Gastroesophageal sphincter (tissue), 4 donors: ENCODE results near the gene IL1RAPL1. TPM values are rescaled to one million over a fixed set of nuclear protein-coding genes. Genes with fewer than 3 reads are reported as not detected.

Experiments
- ATAC-seq: fragments of 150-250 bp; one replicate; pipeline ENCODE4 v1.9.1; 2016; ENCODE audit warnings: mild to moderate bottlenecking, moderate library complexity
- H3K27ac ChIP-seq, 4 donors: fragments of 200-600 bp; sonication (generic) in 3 of 4; 1 replicate in 3 of 4; 2 replicates in 1 of 4; pipeline ENCODE4 v1.5.1; 2016 to 2019
- H3K27me3 ChIP-seq: fragments of 200-600 bp; sonication (generic); one replicate; pipeline ENCODE4 v1.5.1; 2019
- H3K36me3 ChIP-seq, 2 donors: fragments of 200-600 bp; sonication (generic); one replicate each; pipeline ENCODE4 v1.5.1; 2019; ENCODE audit warnings: control low read depth in 1 of 2
- H3K4me1 ChIP-seq, 3 donors: fragments of 200-600 bp; sonication (generic); 1 replicate in 2 of 3; 2 replicates in 1 of 3; pipeline ENCODE4 v1.5.1; 2016 to 2019; ENCODE audit warnings: control low read depth in 2 of 3
- H3K4me3 ChIP-seq, 2 donors: fragments of 200-600 bp; sonication (generic); one replicate each; pipeline ENCODE4 v1.5.1; 2019; ENCODE audit warnings: mild to moderate bottlenecking in 1 of 2, moderate library complexity in 1 of 2
- H3K9me3 ChIP-seq, 3 donors: fragments of 200-600 bp; sonication (generic); one replicate each; pipeline ENCODE4 v1.5.1; 2017 to 2019; ENCODE audit warnings: control low read depth in 2 of 3
- EP300 ChIP-seq: sonication (generic); formaldehyde crosslinking; IDR thresholded peaks from one replicate; pipeline ENCODE4 v1.6.1; 2017; ENCODE audit warnings: antibody characterized with exemption, mild to moderate bottlenecking
- POLR2A ChIP-seq, 2 donors: fragments of 450-650 bp; IDR thresholded peaks; one replicate each; pipeline ENCODE4 v1.6.1; 2017; ENCODE audit warnings: antibody characterized with exemption in 2 of 2, mild to moderate bottlenecking in 2 of 2, moderate library complexity in 1 of 2
- POLR2AphosphoS5 ChIP-seq: sonication (generic); formaldehyde crosslinking; IDR thresholded peaks from one replicate; pipeline ENCODE4 v1.6.1; 2017; ENCODE audit warnings: antibody characterized with exemption
- WGBS, 2 donors: methylation state at CpG; one replicate each; pipeline ENCODE4 v1.1.5; 2018; ENCODE audit warnings: low coverage in 1 of 2; 5-methylcytosine and 5-hydroxymethylcytosine counted together
- total RNA-seq, 4 donors: library from RNA; depleted of rRNA; stranded (reverse); fragments of >200 nt; gene quantifications; one replicate each; pipeline ENCODE4 v1.1.0, GENCODE V29; 2016
- TF ChIP-seq, protein P1 (sequence below), 4 experiments: fragments of 200-600 bp in 2 of 4; fragments of 450-650 bp in 2 of 4; sonication (generic) in 1 of 4; IDR thresholded peaks; one replicate each; pipeline ENCODE4 v1.5.1; 2017 to 2019; ENCODE audit warnings: antibody characterized with exemption in 4 of 4, mild to moderate bottlenecking in 2 of 4, moderate library complexity in 2 of 4

IL1RAPL1 gene
- total RNA-seq, 4 donors from 2014 or later: 0.27 to 1.6 (median 0.44) TPM

DNA sequence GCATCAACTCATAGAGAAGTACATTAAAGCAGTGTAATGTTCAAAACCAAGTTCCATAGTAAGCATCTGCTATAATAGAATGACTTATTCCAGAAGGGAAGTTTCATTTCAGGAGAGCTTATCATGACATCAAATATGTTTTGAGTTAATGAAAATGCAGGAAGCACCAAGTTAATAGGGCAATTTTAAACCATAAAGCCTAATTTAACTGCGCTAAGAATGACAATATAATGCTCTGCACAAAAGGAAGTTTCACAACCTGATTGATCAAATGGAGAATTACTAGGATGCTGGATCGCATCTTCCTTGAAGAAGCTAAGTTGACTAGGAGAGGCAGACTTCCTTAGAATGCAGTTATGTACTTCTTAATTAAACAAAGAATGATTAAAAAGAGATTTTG, 1211.2 kb downstream of the IL1RAPL1 start:
- 82 to 87% methylated on average over 2 of the region's 2 CpGs for WGBS, 2 donors
- Histone ChIP-seq H3K4me3 (no peak overlapping the region), H3K4me1 (no peaks in the 10 kb centered on the region), H3K9me3 (no peaks in the 10 kb centered on the region), H3K27ac (no peak overlapping the region), H3K27me3 (no peaks in the 10 kb centered on the region), H3K36me3 (no peaks in the 10 kb centered on the region)
- TF ChIP-seq, protein P1, sequence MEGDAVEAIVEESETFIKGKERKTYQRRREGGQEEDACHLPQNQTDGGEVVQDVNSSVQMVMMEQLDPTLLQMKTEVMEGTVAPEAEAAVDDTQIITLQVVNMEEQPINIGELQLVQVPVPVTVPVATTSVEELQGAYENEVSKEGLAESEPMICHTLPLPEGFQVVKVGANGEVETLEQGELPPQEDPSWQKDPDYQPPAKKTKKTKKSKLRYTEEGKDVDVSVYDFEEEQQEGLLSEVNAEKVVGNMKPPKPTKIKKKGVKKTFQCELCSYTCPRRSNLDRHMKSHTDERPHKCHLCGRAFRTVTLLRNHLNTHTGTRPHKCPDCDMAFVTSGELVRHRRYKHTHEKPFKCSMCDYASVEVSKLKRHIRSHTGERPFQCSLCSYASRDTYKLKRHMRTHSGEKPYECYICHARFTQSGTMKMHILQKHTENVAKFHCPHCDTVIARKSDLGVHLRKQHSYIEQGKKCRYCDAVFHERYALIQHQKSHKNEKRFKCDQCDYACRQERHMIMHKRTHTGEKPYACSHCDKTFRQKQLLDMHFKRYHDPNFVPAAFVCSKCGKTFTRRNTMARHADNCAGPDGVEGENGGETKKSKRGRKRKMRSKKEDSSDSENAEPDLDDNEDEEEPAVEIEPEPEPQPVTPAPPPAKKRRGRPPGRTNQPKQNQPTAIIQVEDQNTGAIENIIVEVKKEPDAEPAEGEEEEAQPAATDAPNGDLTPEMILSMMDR (IDR thresholded peaks at IDR 0.05): no peak
- TF ChIP-seq EP300 (no peak), POLR2A (IDR thresholded peaks at IDR 0.05) (no peak), POLR2AphosphoS5 (no peak)
- ATAC-seq: no peak

DNA sequence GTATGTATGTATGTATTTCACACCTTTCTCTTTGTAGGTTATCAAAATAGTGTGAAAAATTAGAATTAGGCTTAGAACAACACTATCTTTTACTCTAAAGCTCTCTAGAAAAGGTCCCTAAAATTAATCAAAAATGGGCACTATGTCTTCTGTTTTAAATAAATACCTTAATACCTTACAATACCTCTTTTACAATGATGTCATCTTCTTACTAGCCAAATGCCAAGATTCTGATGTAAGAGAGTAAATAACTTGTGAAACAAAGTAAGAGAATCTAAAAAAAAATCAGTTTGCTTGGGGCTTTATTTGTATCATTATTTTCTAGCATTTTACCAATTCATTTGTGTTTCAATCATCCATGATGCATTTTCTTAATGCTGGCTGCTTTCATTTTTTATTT, 1225.9 kb downstream of the IL1RAPL1 start:
- H3K27ac ChIP-seq: no peak overlapping the region
- no peaks in the 10 kb centered on the region for H3K27me3 ChIP-seq
- TF ChIP-seq EP300: no peak
- TF ChIP-seq POLR2A (IDR thresholded peaks at IDR 0.05): no peak
- TF ChIP-seq POLR2AphosphoS5: no peak
- TF ChIP-seq, protein P1 (IDR thresholded peaks at IDR 0.05): no peak
- H3K4me1 ChIP-seq: no peaks in the 10 kb centered on the region
- H3K9me3 ChIP-seq: no peaks in the 10 kb centered on the region
- H3K4me3 ChIP-seq: no peak overlapping the region
- no peaks in the 10 kb centered on the region for H3K36me3 ChIP-seq
- ATAC-seq: no peak

DNA sequence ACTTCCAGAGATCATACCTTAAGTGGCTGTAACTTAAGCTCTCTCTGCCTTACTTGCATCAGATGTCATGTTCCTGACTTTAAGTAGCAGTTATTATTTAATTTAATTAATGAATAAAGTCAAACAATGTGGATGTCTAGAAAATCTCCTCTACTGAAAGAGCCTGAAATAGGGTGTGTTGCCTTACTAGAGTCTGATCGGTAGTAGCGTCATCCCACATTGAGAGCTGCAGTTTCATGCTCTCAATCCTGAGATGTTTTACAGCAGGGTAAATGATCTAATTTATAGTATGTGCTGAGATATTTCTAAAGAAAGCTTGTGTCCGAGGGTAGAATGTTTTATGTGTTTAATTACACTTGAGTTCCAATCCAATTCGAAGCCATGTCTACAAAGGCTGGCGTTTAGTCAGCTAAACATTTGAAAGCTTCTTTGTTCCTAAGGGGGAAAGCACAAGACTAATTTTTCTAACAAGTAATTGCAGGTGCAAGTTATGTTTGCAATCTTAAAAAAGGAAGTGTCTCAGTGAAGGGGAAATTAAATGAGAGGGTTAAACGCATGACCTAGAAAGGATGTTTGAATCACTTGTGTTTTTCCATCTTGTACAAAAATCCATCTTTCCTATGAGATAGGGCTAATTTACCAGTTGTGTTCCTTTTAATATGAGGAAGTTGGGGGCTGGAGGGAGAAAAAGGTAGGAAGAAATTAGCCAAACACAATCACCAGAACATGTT, 1237.1 kb downstream of the IL1RAPL1 start:
- Histone ChIP-seq H3K36me3 (no peaks in the 10 kb centered on the region), H3K27me3 (no peaks in the 10 kb centered on the region), H3K4me1 (no peaks in the 10 kb centered on the region), H3K9me3 (no peaks in the 10 kb centered on the region), H3K4me3 (no peak overlapping the region), H3K27ac (no peak overlapping the region)
- no peak for ATAC-seq
- no peak for TF ChIP-seq EP300
- TF ChIP-seq POLR2A (IDR thresholded peaks at IDR 0.05): no peak
- TF ChIP-seq, protein P1 (IDR thresholded peaks at IDR 0.05): no peak
- no peak for TF ChIP-seq POLR2AphosphoS5
- 69 to 77% methylated on average over 5 to 6 of the region's 6 CpGs for WGBS, 2 donors

DNA sequence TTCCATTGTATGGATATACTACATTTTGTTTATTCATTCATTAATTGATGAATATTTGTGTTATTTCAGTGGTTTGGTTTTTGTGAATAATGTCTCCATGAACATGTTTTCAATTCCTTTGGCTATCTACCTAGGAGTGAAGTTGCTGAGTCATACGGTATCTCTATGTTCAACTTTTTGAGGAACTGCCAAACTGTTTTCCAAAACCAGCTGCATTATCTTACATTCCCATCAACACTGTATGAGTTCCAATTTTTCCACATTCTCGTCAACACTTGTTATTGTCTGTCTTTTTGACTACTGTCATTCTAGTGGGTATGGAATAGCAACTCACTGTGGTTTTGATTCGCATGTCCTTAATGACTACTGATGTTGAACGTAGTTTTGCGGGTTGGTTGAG, 1239.5 kb downstream of the IL1RAPL1 start:
- no peak overlapping the region for H3K27ac ChIP-seq
- H3K4me1 ChIP-seq: no peaks in the 10 kb centered on the region
- no peaks in the 10 kb centered on the region for H3K36me3 ChIP-seq
- H3K27me3 ChIP-seq: no peaks in the 10 kb centered on the region
- WGBS, 2 donors: 75 to 83% methylated on average over 1 to 5 of the region's 5 CpGs
- ATAC-seq: no peak
- no peak overlapping the region for H3K4me3 ChIP-seq
- TF ChIP-seq POLR2A (IDR thresholded peaks at IDR 0.05): no peak
- no peak for TF ChIP-seq EP300
- no peak for TF ChIP-seq POLR2AphosphoS5
- TF ChIP-seq, protein P1 (IDR thresholded peaks at IDR 0.05): no peak
- H3K9me3 ChIP-seq: no peaks in the 10 kb centered on the region

DNA sequence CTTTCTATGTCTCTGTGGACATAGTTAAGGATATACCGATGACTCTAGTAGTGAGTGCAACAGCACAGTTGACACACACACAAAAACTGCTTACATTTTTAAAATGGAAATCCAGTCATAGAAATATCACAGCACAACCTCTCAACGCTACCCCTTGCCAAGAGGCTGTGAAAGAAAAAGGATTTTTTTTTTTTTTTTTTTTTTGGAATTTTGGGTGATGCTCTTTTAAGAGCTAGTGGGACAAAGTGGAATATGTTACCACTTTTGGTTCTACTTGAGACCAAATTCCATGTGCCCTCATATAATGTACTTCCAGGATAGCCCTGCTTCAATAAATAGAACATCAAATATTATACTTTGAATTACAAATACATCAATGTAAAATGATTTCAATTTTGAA, 1247.1 kb downstream of the IL1RAPL1 start:
- Histone ChIP-seq H3K9me3 (no peaks in the 10 kb centered on the region), H3K27ac (no peak overlapping the region), H3K27me3 (no peaks in the 10 kb centered on the region), H3K4me1 (no peaks in the 10 kb centered on the region), H3K36me3 (no peaks in the 10 kb centered on the region), H3K4me3 (no peak overlapping the region)
- WGBS, 2 donors: 48 to 58% methylated on average over 2 of the region's 2 CpGs
- no peak for TF ChIP-seq POLR2AphosphoS5
- TF ChIP-seq EP300: no peak
- TF ChIP-seq, protein P1 (IDR thresholded peaks at IDR 0.05): no peak
- no peak for TF ChIP-seq POLR2A (IDR thresholded peaks at IDR 0.05)
- no peak for ATAC-seq
